Activated CD4-positive, alpha-beta T cell treated with anti-CD3 and anti-CD28 coated beads, Interleukin-2, amount 50 U/mL, for 16 hours (primary cell): ENCODE results near the gene TMEM245.

Experiments
- DNase-seq: peaks from one replicate; pipeline ENCODE4 v3.0.0-alpha.2; 2020

Gene TMEM245

GRCh38 chr9:109100543-109101201, 19.1 kb downstream of the TMEM245 start:
- DNase-seq = peak; percentile 31

- DNase-seq = no peak
These were observed 20.8 kb downstream of the TMEM245 start for GRCh38 chr9:109098960-109099308.

DNA sequence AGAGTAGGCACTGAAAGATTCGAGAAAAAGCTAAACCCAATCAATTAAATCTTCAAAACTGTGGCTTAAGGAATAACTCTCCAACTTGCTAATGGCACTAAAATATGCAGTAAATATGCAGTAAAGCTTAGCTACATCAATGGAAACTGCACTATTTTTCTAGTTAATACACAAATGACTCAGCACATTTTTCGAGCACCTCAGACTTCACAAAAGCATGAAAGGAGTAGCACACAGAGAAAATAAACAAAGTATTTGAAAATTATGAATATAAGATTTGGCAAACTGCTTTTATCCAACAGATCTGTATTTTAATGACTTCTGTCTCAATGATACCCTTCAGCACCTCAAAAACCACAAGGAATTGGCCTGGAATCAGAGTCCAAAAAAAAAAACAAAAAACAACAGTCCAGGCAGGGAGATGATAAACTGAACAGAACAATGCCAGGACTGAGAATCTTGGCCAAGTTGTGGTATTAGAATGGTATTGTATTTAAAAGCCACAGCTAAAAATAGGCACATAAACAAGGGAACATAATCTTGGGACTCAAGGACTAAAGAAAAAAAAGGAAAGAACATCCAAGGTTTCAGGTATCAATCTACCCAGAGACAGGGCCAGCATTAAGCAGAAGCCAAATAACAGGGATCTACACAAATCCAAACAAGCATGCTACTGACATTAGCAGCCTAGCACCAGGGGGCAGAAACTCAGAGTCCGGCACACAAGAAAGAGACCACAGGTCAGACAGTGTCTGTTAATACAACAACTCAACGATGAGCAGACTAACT, 21.4 kb downstream of the TMEM245 start:
- DNase-seq = peak; percentile 57

- no peak for DNase-seq
These were observed 22.6 kb downstream of the TMEM245 start for GRCh38 chr9:109097146-109097545.

DNA sequence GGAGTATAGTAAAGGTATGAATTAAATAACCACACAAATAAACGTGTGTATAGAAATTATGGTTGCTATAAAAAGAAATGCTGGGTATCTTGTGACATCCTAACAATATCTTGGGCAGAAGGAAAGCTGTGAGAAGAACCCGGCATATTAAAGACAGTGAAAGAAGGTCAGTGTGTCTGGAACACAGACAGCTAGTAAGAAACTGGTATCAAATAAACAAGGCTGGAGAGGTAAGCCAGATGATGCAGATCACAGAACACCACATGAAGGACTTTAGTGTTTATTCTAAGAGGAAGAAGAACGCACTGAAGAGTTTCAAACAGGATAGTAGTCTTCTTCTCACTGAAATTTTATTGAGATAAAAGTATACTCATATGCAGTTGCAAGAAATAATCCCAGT, 24.4 kb downstream of the TMEM245 start:
- DNase-seq = no peak

DNA sequence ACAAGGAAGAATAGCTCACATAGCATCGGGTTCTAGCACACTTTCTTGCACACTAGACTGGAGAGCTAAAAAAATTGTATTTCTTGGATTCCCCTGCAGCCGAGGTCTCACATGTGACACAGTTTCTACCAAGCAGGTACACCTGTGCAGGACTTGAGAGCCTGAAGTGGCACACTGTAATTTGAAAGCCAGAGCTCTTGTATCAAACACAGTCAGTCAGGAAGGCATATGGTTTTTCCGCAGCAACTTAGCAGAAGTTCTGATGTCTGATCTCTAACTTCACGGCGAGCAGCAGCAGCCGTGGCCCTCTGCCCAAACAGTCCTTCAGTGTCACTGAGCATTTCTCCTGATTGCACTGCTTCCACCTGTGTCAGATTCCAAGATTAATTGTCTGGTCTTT, 25.5 kb downstream of the TMEM245 start:
- DNase-seq = no peak

GRCh38 chr9:109092587-109092986, 27.2 kb downstream of the TMEM245 start:
- DNase-seq = no peak

DNA sequence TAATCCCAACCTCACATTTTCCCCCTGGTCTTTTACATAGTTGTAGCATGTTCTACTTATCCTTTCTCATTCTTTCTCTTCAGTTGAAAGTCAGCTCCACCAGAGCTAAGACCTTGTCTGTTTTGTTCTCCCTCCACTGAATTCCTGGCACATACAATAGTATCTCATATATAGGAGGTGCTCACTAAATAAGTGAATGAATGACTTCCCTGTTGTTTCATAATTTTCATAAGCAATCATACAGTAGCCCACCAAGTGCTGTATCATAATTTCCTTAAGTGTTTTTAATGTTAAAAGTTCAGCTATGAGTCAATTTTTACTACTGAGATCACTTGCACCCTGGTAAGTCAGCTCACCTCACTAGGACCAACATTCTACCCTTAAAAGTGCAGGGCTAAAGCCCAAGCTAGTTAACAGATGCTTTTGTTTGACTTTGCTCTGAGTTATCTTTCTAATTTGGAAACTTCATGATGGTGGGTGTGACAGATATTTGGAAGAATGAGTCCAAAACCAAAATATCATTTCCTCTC, 27.6 kb downstream of the TMEM245 start:
- DNase-seq = peak; percentile 84

DNA sequence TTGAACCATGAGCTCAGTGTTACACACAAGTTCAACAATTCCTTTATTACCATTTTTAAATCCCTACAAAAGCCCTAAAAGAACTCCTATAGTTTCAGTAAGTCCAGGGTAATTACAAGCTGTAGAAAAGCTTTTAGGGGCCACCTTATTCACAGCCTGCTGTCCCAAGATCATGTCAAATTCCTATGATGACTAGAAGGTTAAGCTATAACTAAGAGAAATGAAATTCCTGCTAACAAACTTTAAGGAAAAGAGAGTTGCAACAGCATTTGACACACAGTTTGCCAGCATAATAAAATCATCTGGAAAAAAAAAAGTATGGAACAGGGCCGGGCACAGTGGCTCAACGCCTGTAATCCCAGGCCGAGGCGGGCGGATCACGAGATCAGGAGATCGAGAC, 31.5 kb downstream of the TMEM245 start:
- DNase-seq = no peak

- no peak for DNase-seq
These were observed 32.0 kb downstream of the TMEM245 start for GRCh38 chr9:109087795-109088194.

- no peak for DNase-seq
These were observed 33.5 kb downstream of the TMEM245 start for GRCh38 chr9:109086221-109086620.

DNA sequence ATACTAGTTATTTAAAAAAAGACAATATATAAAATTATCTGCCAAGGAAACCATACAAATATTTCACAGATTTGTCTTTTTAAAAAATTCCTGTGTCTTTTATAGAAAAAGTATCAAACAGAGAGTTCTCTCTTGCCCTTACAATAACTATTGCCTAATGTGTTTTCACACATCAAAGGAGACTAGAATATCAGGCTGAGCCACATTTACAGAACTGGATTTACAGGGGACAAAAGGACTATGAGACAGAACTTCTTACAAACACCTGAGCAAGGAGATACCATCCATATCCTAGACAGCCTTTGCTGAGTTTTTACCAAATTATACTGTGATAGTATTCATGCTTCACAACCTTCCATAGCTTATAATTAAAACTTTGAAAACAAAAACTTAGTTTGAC, 34.2 kb downstream of the TMEM245 start:
- no peak for DNase-seq

DNA sequence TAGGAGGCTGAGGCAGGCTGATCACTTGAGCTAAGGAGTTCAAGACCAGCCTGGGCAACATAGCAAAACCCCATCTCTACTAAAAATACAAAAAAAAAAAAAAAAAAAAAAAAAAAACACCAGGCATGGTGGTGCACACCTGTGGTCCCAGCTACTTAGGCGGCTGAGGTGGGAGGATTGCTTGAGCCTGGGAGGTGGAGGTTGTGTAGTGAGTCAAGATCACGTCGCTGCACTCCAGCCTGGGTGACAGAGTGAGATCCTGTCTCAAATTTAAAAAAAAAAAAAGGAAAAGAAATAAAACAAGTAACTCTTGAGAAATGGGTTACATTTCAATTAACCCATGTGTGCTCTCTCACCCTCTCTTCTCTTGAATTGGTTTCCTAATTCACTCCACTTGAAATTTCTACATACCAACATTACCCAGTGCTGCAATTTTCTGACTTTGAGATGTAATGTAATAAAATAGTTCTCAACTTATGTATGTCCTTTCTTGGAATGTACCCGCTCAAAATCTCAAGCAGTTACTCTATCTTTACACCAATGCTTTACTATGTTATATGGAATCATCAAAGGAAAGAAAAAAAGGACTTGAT, 35.8 kb downstream of the TMEM245 start:
- DNase-seq = no peak

DNA sequence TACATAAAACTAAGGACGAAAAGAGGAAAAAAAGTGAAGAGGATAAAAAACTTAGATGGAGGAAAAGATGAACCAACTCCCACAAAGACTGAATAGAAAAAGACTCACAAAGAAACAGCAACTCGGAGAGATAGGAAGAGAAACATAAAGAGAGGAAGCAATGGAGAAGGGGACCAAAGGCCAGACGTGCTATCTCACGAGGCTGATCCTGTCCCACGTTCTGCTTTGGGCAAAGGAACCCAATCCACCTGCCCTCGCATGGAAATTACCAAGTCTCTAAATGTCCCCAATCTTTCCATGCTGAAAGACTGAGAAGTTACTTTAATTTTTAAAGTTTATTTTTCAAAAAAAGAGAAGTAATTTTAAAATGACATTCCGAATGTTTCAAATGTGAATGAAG, 36.6 kb downstream of the TMEM245 start:
- no peak for DNase-seq

- DNase-seq = no peak
These were observed 37.6 kb downstream of the TMEM245 start for GRCh38 chr9:109082091-109082620.

GRCh38 chr9:109074236-109074889, 45.4 kb downstream of the TMEM245 start:
- no peak for DNase-seq

- DNase-seq = no peak
These were observed 46.8 kb downstream of the TMEM245 start for GRCh38 chr9:109072821-109073435.

DNA sequence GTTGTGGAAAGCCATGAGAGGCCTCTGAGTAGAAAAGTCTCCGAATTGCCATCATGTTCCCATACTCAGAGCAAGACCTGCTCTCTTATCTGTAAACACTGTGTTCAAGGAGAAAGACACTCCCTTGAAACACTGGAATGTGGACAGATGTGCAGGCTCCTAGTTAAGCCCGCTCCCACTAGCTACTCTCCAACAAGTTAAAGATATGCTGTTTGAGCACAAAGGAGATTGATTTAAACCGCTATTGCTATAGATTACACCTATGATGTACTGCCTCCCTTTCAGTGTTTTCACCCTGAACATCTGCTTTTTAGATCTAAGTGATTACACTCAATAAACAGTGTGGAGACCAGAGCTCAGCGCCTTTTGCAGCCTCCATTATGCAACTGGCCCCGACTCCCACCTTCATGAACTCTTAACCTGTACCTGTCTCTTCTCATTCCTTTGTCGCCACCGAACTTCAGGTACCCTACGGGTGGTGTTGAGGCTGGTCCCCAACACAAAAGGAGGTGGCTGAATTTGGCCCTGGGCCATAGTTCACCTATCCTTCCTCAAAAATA, 47.5 kb downstream of the TMEM245 start:
- DNase-seq = no peak

- no peak for DNase-seq
These were observed 51.0 kb downstream of the TMEM245 start for GRCh38 chr9:109068764-109069163.

DNA sequence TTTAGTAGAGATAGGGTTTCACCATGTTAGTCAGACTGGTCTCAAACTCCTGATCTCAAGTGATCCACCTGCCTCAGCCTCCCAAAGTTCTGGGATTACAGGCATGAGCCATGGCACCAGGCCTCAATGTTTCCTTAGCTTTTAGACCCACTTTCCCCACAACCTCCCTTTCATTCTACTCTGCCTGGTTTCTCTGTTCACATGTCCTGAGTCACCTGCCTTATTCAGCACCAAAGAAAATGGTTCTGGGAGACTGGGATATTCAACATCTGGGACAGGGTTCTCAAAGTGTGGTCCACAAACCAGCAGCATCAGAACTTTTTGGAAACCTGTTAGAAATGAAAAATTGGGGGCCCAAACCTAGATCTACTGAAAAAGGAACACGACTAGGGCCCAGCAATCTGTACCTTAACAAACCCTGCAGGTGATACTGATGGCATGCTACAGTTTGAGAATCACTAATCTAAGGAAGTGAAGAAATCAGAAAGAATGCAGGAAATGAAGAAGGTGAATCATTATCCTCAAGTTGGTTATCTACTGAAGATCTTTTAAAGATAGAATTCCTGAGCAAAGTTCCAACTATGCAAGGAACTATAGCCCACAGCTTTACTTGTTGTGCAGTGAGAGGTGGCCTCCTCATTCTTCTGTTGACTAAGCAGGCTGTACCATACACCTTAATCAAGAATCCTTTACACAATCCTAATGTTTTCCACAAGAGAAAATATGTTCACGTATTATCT, 54.6 kb downstream of the TMEM245 start:
- DNase-seq = no peak

DNA sequence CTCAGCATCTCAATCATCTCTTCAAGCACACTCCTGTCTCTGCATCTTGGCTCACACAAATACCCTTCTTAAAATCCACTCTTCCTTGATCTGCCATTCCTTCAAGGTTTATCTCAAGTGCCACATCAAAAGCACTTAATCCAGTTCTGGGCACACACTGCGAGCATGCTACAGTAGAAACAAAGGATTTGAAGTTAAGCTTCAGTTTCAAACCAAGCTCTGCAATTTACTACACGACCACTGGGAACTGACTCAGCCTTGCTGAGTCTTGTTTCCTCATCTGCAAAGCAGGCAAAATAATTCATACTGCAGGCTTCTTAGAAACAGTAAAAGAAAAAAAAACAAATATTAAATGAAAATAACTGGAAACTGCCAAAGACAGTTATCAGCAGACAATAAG, 56.0 kb downstream of the TMEM245 start:
- DNase-seq = no peak

GRCh38 chr9:109062543-109062942, 57.2 kb downstream of the TMEM245 start:
- DNase-seq = no peak
